ENCODE measurements around the gene SPTB.
"Not testable (repeated sequence)": the region's sequence is repeated elsewhere in the genome, so short reads cannot be mapped to it uniquely, and the experiment has no call there.

Gene SPTB

GRCh38 chr14:64818151-64818550 is 61.6 kb downstream of the SPTB start:
- H3K27me3 ChIP-seq (ENCODE audit: insufficient read depth, low read length) = peaks cover 33% of the 10 kb centered on the region
- H3K9me3 ChIP-seq (ENCODE audit: low read length) = no peaks in the 10 kb centered on the region
- no peaks in the 10 kb centered on the region for H3K36me3 ChIP-seq (ENCODE audit: insufficient read depth, low read length)
- H2AFZ ChIP-seq (ENCODE audit: low read depth, low read length) = no peak overlapping the region
- no peak overlapping the region for H3K4me3 ChIP-seq (ENCODE audit: low read length)
- H3K4me1 ChIP-seq (ENCODE audit: insufficient read depth, low read length) = no peaks in the 10 kb centered on the region

DNA sequence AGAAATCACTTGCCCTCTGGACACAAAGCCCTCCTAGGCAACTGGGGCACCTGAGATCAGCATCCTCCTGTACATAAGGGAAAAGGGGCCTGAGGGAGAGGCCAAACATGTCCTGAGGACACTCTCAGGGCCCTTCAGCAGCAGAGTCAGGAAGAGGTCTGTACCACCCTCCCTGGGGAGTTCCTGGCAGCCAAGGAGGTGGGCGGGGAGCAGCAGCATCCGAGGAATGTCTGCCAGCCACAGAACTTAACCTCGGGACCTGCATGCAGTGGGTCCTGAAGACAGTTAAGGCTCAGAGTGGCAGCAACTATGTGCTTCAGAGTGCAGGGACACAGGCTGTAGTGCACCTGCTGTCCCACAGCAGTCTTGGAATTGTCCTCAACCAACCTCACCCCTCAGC is 62.1 kb downstream of the SPTB start:
- Histone ChIP-seq H2AFZ (ENCODE audit: low read depth, low read length) (no peak overlapping the region), H3K4me3 (ENCODE audit: low read length) (no peak overlapping the region), H3K9me3 (ENCODE audit: low read length) (no peaks in the 10 kb centered on the region), H3K27me3 (ENCODE audit: insufficient read depth, low read length) (peaks cover 37% of the 10 kb centered on the region), H3K4me1 (ENCODE audit: insufficient read depth, low read length) (no peaks in the 10 kb centered on the region), H3K36me3 (ENCODE audit: insufficient read depth, low read length) (no peaks in the 10 kb centered on the region)

DNA sequence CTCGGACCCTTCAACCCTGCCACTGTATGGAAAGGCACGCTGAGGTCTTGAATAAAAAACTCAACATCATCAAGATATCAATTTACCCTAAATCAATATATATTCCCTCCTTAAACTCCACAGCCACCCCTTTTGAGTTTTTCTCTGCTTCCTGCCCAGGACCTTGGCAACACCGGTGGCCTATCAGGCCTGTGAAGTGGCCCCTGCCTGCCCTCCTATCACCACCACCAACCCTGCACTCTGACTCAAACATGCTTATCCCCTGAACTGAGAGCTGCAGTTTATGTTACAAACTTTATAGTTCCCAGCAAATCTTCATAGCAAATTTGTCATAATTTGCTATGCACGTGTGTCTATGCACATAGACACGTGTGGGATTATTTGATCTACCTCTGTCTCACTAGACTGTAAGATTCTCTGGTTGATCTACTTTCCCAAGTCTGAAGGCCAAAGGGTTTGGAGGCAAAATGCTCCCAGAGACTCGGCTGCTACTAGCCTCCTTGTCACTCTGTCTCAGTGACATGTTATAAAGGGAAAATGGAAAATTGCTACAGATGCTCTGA is 63.4 kb downstream of the SPTB start:
- no peak overlapping the region for H3K4me3 ChIP-seq (ENCODE audit: low read length)
- no peaks in the 10 kb centered on the region for H3K9me3 ChIP-seq (ENCODE audit: low read length)
- H3K27me3 ChIP-seq (ENCODE audit: insufficient read depth, low read length) = peaks cover 39% of the 10 kb centered on the region
- H3K36me3 ChIP-seq (ENCODE audit: insufficient read depth, low read length) = no peaks in the 10 kb centered on the region
- no peak overlapping the region for H2AFZ ChIP-seq (ENCODE audit: low read depth, low read length)
- no peaks in the 10 kb centered on the region for H3K4me1 ChIP-seq (ENCODE audit: insufficient read depth, low read length)

DNA sequence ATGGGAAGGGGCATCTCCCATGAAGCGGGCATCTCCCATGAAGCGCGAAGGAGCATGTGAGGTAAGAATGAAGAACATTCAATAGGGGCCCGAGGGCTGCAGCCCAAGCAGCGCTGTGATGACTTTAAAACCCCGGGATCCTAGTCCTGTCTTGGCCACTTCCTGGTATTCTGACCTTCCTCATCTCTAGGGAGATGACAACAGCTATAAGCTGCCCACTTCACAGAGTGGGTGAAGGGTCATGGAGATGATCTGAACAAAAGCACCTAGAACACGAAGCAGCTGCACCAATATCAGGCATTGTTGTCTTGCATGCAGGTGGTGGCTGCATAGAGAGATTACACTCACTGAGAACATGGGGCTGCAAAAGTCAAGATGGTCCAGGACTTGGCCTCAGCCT is 64.5 kb downstream of the SPTB start:
- H3K9me3 ChIP-seq (ENCODE audit: low read length) = no peaks in the 10 kb centered on the region
- no peak overlapping the region for H3K4me3 ChIP-seq (ENCODE audit: low read length)
- no peak overlapping the region for H2AFZ ChIP-seq (ENCODE audit: low read depth, low read length)
- no peaks in the 10 kb centered on the region for H3K4me1 ChIP-seq (ENCODE audit: insufficient read depth, low read length)
- no peaks in the 10 kb centered on the region for H3K36me3 ChIP-seq (ENCODE audit: insufficient read depth, low read length)
- H3K27me3 ChIP-seq (ENCODE audit: insufficient read depth, low read length) = peaks cover 39% of the 10 kb centered on the region

- no peak overlapping the region for H3K4me3 ChIP-seq (ENCODE audit: low read length)
- H3K36me3 ChIP-seq (ENCODE audit: insufficient read depth, low read length) = no peaks in the 10 kb centered on the region
- peaks cover 20% of the 10 kb centered on the region for H3K27me3 ChIP-seq (ENCODE audit: insufficient read depth, low read length)
- no peak overlapping the region for H2AFZ ChIP-seq (ENCODE audit: low read depth, low read length)
- H3K9me3 ChIP-seq (ENCODE audit: low read length) = no peaks in the 10 kb centered on the region
- no peaks in the 10 kb centered on the region for H3K4me1 ChIP-seq (ENCODE audit: insufficient read depth, low read length)
These were observed 67.3 kb downstream of the SPTB start for GRCh38 chr14:64812412-64812811.

DNA sequence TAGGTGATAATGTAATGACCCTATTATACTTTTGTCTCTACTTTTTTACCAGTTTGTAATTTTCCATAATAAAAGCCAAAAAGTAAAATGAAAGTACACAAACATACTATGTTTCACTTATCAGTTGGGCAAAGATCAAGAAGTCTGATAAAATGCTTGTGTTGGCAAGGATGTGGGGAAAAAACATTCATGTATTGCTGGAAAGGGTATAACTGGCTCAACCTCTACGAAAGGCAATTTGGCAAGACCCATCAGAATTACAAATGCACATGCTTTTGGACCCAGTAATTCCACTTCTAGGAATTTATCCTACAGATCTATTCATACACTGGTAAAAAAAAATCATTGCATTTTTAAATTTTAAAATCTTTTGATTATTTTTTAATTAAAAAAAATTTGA is 68.0 kb downstream of the SPTB start:
- Histone ChIP-seq H3K4me1 (ENCODE audit: insufficient read depth, low read length) (no peaks in the 10 kb centered on the region), H3K9me3 (ENCODE audit: low read length) (no peaks in the 10 kb centered on the region), H3K27me3 (ENCODE audit: insufficient read depth, low read length) (peaks cover 19% of the 10 kb centered on the region), H3K4me3 (ENCODE audit: low read length) (no peak overlapping the region), H2AFZ (ENCODE audit: low read depth, low read length) (no peak overlapping the region), H3K36me3 (ENCODE audit: insufficient read depth, low read length) (no peaks in the 10 kb centered on the region)

DNA sequence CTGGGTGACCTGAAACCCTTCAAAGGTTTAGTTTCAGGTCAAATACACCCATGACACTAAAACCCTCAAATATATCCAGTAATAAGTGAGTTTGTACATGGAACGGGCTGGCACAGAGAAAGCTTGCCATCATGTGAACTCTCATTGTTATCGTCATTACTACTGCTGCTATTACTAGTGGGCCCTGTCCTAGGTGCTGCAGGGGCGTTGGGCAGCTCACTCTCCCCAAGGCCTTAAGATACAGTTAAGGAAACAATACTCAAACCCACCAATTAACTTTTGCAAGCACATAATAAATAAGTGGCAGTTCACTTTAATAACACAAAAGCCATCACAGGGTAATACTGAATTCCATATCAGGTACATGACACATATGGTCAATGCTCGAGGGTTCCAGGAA is 71.3 kb downstream of the SPTB start:
- Histone ChIP-seq H3K27me3 (ENCODE audit: insufficient read depth, low read length) (peaks cover 11% of the 10 kb centered on the region), H2AFZ (ENCODE audit: low read depth, low read length) (no peak overlapping the region), H3K9me3 (ENCODE audit: low read length) (no peaks in the 10 kb centered on the region), H3K36me3 (ENCODE audit: insufficient read depth, low read length) (no peaks in the 10 kb centered on the region), H3K4me1 (ENCODE audit: insufficient read depth, low read length) (no peaks in the 10 kb centered on the region), H3K4me3 (ENCODE audit: low read length) (no peak overlapping the region)

GRCh38 chr14:64807551-64807950 is 72.2 kb downstream of the SPTB start:
- Histone ChIP-seq H3K4me1 (ENCODE audit: insufficient read depth, low read length) (no peaks in the 10 kb centered on the region), H3K9me3 (ENCODE audit: low read length) (no peaks in the 10 kb centered on the region), H3K36me3 (ENCODE audit: insufficient read depth, low read length) (no peaks in the 10 kb centered on the region), H3K4me3 (ENCODE audit: low read length) (no peak overlapping the region), H3K27me3 (ENCODE audit: insufficient read depth, low read length) (peaks cover 5% of the 10 kb centered on the region), H2AFZ (ENCODE audit: low read depth, low read length) (no peak overlapping the region)

- H2AFZ ChIP-seq (ENCODE audit: low read depth, low read length) = no peak overlapping the region
- H3K27me3 ChIP-seq (ENCODE audit: insufficient read depth, low read length) = peaks cover 4% of the 10 kb centered on the region
- H3K36me3 ChIP-seq (ENCODE audit: insufficient read depth, low read length) = no peaks in the 10 kb centered on the region
- no peak overlapping the region for H3K4me3 ChIP-seq (ENCODE audit: low read length)
- H3K9me3 ChIP-seq (ENCODE audit: low read length) = no peaks in the 10 kb centered on the region
- H3K4me1 ChIP-seq (ENCODE audit: insufficient read depth, low read length) = no peaks in the 10 kb centered on the region
These were observed 72.7 kb downstream of the SPTB start for GRCh38 chr14:64806862-64807495.

- H3K36me3 ChIP-seq (ENCODE audit: insufficient read depth, low read length) = no peaks in the 10 kb centered on the region
These were observed 73.4 kb downstream of the SPTB start for GRCh38 chr14:64806202-64806861.

DNA sequence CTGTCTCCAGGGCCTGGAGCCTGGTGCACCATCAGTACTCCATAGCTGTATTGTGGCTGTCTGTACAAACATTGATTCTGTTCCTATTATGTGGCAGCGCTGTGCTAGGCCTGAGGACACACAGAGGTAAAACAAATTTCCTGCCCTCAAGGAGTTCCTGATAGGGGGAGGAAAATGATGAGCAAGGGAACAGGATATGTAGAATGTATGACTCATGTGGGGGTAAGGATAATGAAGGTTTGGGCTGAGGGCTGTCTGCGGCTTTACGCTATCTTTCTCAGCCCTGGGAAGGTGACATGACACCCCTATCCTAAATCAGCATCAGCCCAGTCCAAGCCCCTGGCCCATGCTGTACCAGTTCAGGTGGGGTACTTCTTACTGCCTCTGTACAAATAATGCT is 74.1 kb downstream of the SPTB start:
- H3K4me3 ChIP-seq (ENCODE audit: low read length); H3K36me3 ChIP-seq (ENCODE audit: insufficient read depth, low read length); H3K27me3 ChIP-seq (ENCODE audit: insufficient read depth, low read length); H3K9me3 ChIP-seq (ENCODE audit: low read length); H3K4me1 ChIP-seq (ENCODE audit: insufficient read depth, low read length); H2AFZ ChIP-seq (ENCODE audit: low read depth, low read length): not testable (repeated sequence)

More at GRCh38 chr14:64806202-64806861, 73.4 kb downstream of the SPTB start:
- no peaks in the 10 kb centered on the region for H3K9me3 ChIP-seq (ENCODE audit: low read length)
- H3K27me3 ChIP-seq (ENCODE audit: insufficient read depth, low read length) = peaks cover 4% of the 10 kb centered on the region
- H3K4me1 ChIP-seq (ENCODE audit: insufficient read depth, low read length) = no peaks in the 10 kb centered on the region
- no peak overlapping the region for H3K4me3 ChIP-seq (ENCODE audit: low read length)
- H2AFZ ChIP-seq (ENCODE audit: low read depth, low read length) = no peak overlapping the region

DNA sequence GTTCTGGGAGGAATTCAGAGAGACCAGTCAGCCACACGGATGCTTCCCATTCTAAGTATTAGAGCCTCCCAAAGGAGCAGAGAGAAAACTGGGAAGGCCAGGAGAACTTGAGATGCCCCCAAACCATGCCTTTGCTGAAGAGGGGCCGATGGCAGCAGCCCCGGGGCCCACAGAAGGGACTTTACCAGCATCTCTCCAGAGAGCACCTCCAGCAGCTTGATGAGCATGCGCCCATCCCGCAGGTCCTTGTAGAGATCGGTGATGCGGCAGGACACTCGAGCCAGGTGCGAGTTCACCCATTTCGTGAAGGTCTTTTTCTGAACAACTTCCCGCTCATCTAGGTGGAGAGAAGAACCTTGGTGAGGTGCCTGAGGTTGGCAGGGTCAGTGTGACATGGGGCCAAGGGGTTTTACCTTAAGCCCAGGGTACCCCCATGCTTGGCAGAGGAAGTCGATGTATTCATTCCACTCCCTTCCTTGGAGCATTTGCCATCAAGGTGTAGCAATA is 74.9 kb downstream of the SPTB start:
- Histone ChIP-seq H3K9me3 (ENCODE audit: low read length) (no peaks in the 10 kb centered on the region), H3K4me1 (ENCODE audit: insufficient read depth, low read length) (no peaks in the 10 kb centered on the region), H3K36me3 (ENCODE audit: insufficient read depth, low read length) (no peaks in the 10 kb centered on the region), H2AFZ (ENCODE audit: low read depth, low read length) (no peak overlapping the region), H3K4me3 (ENCODE audit: low read length) (no peak overlapping the region), H3K27me3 (ENCODE audit: insufficient read depth, low read length) (peaks cover 4% of the 10 kb centered on the region)

DNA sequence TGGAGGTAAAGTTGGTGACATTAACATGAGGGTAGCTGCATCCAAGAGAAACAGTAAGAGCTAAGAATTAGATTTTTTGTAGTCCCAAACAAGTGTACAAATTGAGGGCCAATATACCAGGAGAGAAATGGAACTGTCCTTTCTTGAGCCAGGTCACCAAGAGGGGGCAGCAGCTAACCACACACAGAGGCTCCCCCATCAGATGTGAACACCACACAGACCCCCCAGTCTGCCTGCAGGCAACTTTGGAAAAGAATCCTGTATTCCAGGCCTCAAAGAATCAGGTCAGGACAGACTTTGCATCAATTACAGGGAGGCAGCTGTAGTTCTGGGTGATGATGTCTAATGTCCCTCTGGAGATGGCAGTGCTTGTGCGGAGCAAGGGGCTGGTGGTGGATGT is 77.9 kb downstream of the SPTB start:
- Histone ChIP-seq H3K4me3 (ENCODE audit: low read length) (no peak overlapping the region), H3K4me1 (ENCODE audit: insufficient read depth, low read length) (no peaks in the 10 kb centered on the region), H3K36me3 (ENCODE audit: insufficient read depth, low read length) (no peaks in the 10 kb centered on the region), H2AFZ (ENCODE audit: low read depth, low read length) (no peak overlapping the region), H3K27me3 (ENCODE audit: insufficient read depth, low read length) (peaks cover 4% of the 10 kb centered on the region), H3K9me3 (ENCODE audit: low read length) (no peaks in the 10 kb centered on the region)

Data from neuron (in vitro differentiated cells).